H1 (cell line): ENCODE measurements around the gene CPXM2. TPM values are rescaled to one million over a fixed set of nuclear protein-coding genes. Genes with fewer than 3 reads are reported as not detected.

Source experiments
- CTCF ChIA-PET: fragments of 300-600 bp; sonication (Branson Sonifier 250); formaldehyde crosslinking; loops from one replicate; lab custom pipeline; 2021; ENCODE audit not compliant: partially characterized antibody; lab: Charles Lee
- POLR2A ChIA-PET: fragments of 300-600 bp; sonication (Branson Sonifier 250); formaldehyde crosslinking; loops from one replicate; lab custom pipeline; 2021; ENCODE audit warnings: inconsistent platforms; ENCODE audit not compliant: partially characterized antibody; lab: Charles Lee
- DNase-seq, 2 experiments: peaks; one replicate each; pipeline versions ENCODE4 v3.0.0 to v3.0.0-alpha.2; 2010 to 2022; ENCODE audit warnings: low spot score in 2 of 2, low read depth in 1 of 2, mixed read lengths in 1 of 2
- FAIRE-seq: peaks from 2 replicates; lab custom pipeline; 2011; peaks lifted over from hg19 to GRCh38; lab: Jason Lieb, UNC
- H2AFZ ChIP-seq: 2 replicates; pipeline ENCODE4 v1.8.1; 2012; ENCODE audit warnings: low read length, inconsistent platforms
- H2AK5ac ChIP-seq: 2 replicates; pipeline ENCODE4 v1.6.1; 2013; ENCODE audit warnings: low read depth, low read length
- H2BK120ac ChIP-seq: replicated peaks from 2 replicates; pipeline ENCODE3; 2013; ENCODE audit warnings: low read depth, low read length, inconsistent platforms
- H2BK12ac ChIP-seq: 2 replicates; pipeline ENCODE4 v1.6.1; 2013; ENCODE audit warnings: low read depth, low read length
- H2BK15ac ChIP-seq: 2 replicates; pipeline ENCODE4 v1.6.1; 2013; ENCODE audit warnings: low read length
- H2BK20ac ChIP-seq: 2 replicates; pipeline ENCODE4 v1.6.1; 2013; ENCODE audit warnings: low read length
- H2BK5ac ChIP-seq: 2 replicates; pipeline ENCODE4 v1.6.1; 2013; ENCODE audit warnings: low read depth, low read length
- H3K14ac ChIP-seq: 2 replicates; pipeline ENCODE4 v1.6.1; 2013; ENCODE audit warnings: inconsistent platforms; ENCODE audit not compliant: insufficient read length
- H3K18ac ChIP-seq: 2 replicates; pipeline ENCODE4 v1.6.1; 2013; ENCODE audit warnings: low read length; ENCODE audit errors: extremely low read depth
- H3K23ac ChIP-seq: 2 replicates; pipeline ENCODE4 v1.6.1; 2013; ENCODE audit warnings: inconsistent platforms; ENCODE audit not compliant: insufficient read length
- H3K23me2 ChIP-seq: 2 replicates; pipeline ENCODE4 v1.6.1; 2013; ENCODE audit warnings: low read depth, low read length
- H3K27ac ChIP-seq: 2 replicates; pipeline ENCODE4 v1.6.1; 2011; ENCODE audit warnings: low read depth, low read length, inconsistent platforms
- H3K27me3 ChIP-seq, 4 experiments: replicated peaks in 1 of 4; 1 replicate in 1 of 4; 2 replicates in 3 of 4; pipeline versions ENCODE4 v1.6.1 to v1.8.1; 2011 to 2013; ENCODE audit warnings: low read length in 3 of 4, mild to moderate bottlenecking in 3 of 4, inconsistent platforms in 2 of 4, mixed read lengths in 2 of 4, moderate library complexity in 1 of 4; ENCODE audit not compliant: control insufficient read depth in 3 of 4, insufficient read depth in 3 of 4; ENCODE audit errors: extremely low read depth in 1 of 4
- H3K36me3 ChIP-seq, 4 experiments: 2 replicates each; pipeline versions ENCODE4 v1.6.1 to v1.8.1; 2011 to 2013; ENCODE audit warnings: mild to moderate bottlenecking in 4 of 4, low read length in 3 of 4, moderate library complexity in 2 of 4, control low read depth in 1 of 4, inconsistent platforms in 1 of 4; ENCODE audit not compliant: insufficient read depth in 4 of 4, control insufficient read depth in 2 of 4
- H3K4ac ChIP-seq: replicated peaks from 2 replicates; pipeline ENCODE3; 2013; ENCODE audit warnings: low read length, low read depth, mixed read lengths, inconsistent platforms; ENCODE audit not compliant: insufficient read length
- H3K4me1 ChIP-seq, 4 experiments: replicated peaks in 1 of 4; 1 replicate in 1 of 4; 2 replicates in 3 of 4; pipeline versions ENCODE4 v1.6.1 to v1.8.1; 2011 to 2013; ENCODE audit warnings: low read length in 3 of 4, inconsistent platforms in 2 of 4, mixed read lengths in 1 of 4; ENCODE audit not compliant: insufficient read depth in 4 of 4, control insufficient read depth in 3 of 4
- H3K4me2 ChIP-seq, 2 experiments: 2 replicates each; pipeline versions ENCODE4 v1.6.1 to v1.8.1; 2011 to 2013; ENCODE audit warnings: low read depth in 2 of 2, low read length in 2 of 2, control low read depth in 1 of 2, inconsistent platforms in 1 of 2, mild to moderate bottlenecking in 1 of 2; ENCODE audit not compliant: insufficient read depth in 1 of 2
- H3K4me3 ChIP-seq, 4 experiments: fragments of 200-600, 300-600 bp in 1 of 4; sonication (generic), shearing (Covaris generic), sonication (Bioruptor Twin) in 1 of 4; 2 replicates each; pipeline versions ENCODE4 v1.5.1 to v1.8.1; 2011 to 2016; ENCODE audit warnings: low read length in 4 of 4, low read depth in 3 of 4, control low read depth in 2 of 4, inconsistent platforms in 2 of 4, mild to moderate bottlenecking in 2 of 4, mixed read lengths in 1 of 4, moderate library complexity in 1 of 4; ENCODE audit not compliant: insufficient read depth in 2 of 4; ENCODE audit errors: extremely low read depth in 1 of 4
- H3K56ac ChIP-seq: replicated peaks from 2 replicates; pipeline ENCODE3; 2013; ENCODE audit warnings: low read depth, mild to moderate bottlenecking, mixed read lengths, low read length, inconsistent platforms; ENCODE audit not compliant: insufficient read length
- H3K79me1 ChIP-seq: 2 replicates; pipeline ENCODE4 v1.6.1; 2013; ENCODE audit warnings: low read depth, low read length, control low read depth
- H3K79me2 ChIP-seq, 2 experiments: 2 replicates each; pipeline versions ENCODE4 v1.6.1 to v1.8.1; 2012 to 2013; ENCODE audit warnings: low read length in 2 of 2, mild to moderate bottlenecking in 2 of 2, inconsistent platforms in 1 of 2; ENCODE audit not compliant: insufficient read depth in 2 of 2, control insufficient read depth in 1 of 2
- H3K9ac ChIP-seq, 4 experiments: replicated peaks in 1 of 4; 1 replicate in 1 of 4; 2 replicates in 3 of 4; pipeline versions ENCODE4 v1.6.1 to v1.8.1; 2011 to 2013; ENCODE audit warnings: low read depth in 3 of 4, low read length in 3 of 4, control low read depth in 2 of 4, mild to moderate bottlenecking in 2 of 4, moderate library complexity in 2 of 4, inconsistent platforms in 1 of 4; ENCODE audit errors: extremely low read depth in 1 of 4
- H3K9me3 ChIP-seq, 2 experiments: 2 replicates each; pipeline versions ENCODE4 v1.6.1 to v1.8.1; 2012 to 2013; ENCODE audit warnings: mild to moderate bottlenecking in 2 of 2, moderate library complexity in 2 of 2, control low read depth in 1 of 2, inconsistent platforms in 1 of 2, low read depth in 1 of 2, low read length in 1 of 2, mixed read lengths in 1 of 2; ENCODE audit not compliant: insufficient read depth in 2 of 2
- H4K20me1 ChIP-seq, 2 experiments: replicated peaks in 1 of 2; 2 replicates each; pipeline versions ENCODE3 to v1.8.1; 2011 to 2013; ENCODE audit warnings: inconsistent platforms in 2 of 2, low read length in 2 of 2, mild to moderate bottlenecking in 1 of 2; ENCODE audit not compliant: insufficient read depth in 2 of 2, control insufficient read depth in 1 of 2
- H4K5ac ChIP-seq: 2 replicates; pipeline ENCODE4 v1.6.1; 2013; ENCODE audit warnings: low read length, low read depth, mixed read lengths, inconsistent platforms; ENCODE audit not compliant: insufficient read length
- H4K8ac ChIP-seq: 2 replicates; pipeline ENCODE4 v1.8.0; 2013; ENCODE audit warnings: mild to moderate bottlenecking, moderate library complexity, low read length, inconsistent platforms; ENCODE audit not compliant: insufficient read depth; ENCODE audit errors: extremely low read depth
- H4K91ac ChIP-seq: replicated peaks from 2 replicates; pipeline ENCODE3; 2013; ENCODE audit warnings: low read length, mixed read lengths, inconsistent platforms; ENCODE audit not compliant: insufficient read length
- CEBPB ChIP-seq: IDR thresholded peaks from 2 replicates; pipeline ENCODE4 v1.6.1; 2012; ENCODE audit warnings: low read depth, low read length
- CTCF ChIP-seq, 3 experiments: IDR thresholded peaks; 1 replicate in 2 of 3; 2 replicates in 1 of 3; pipeline versions ENCODE4 v1.5.1 to v1.6.1; 2011; ENCODE audit warnings: low read length in 3 of 3, mild to moderate bottlenecking in 3 of 3, inconsistent platforms in 2 of 3, low read depth in 1 of 3, moderate library complexity in 1 of 3; ENCODE audit not compliant: insufficient read depth in 1 of 3; ENCODE audit errors: control extremely low read depth in 1 of 3
- KDM1A ChIP-seq: fragments of 200-600, 300-600 bp; sonication (generic); IDR thresholded peaks from 2 replicates; pipeline ENCODE4 v1.7.1; 2016; ENCODE audit warnings: mild to moderate bottlenecking, low read length, borderline replicate concordance
- NRF1 ChIP-seq: IDR thresholded peaks from 2 replicates; pipeline ENCODE4 v1.6.1; 2011; ENCODE audit warnings: mild to moderate bottlenecking, low read depth, low read length, improper control_type of control experiment
- SP1 ChIP-seq: IDR thresholded peaks from 2 replicates; pipeline ENCODE4 v1.6.1; 2011; ENCODE audit warnings: low read depth, low read length
- TAF1 ChIP-seq: IDR thresholded peaks from 2 replicates; pipeline ENCODE4 v1.6.1; 2011; ENCODE audit warnings: mild to moderate bottlenecking, low read depth, low read length
- WGBS, 2 experiments: shearing (Covaris generic) in 1 of 2; methylation state at CpG; one replicate each; pipeline versions ENCODE4 v1.1.6 to v1.1.7; 2013 to 2015; ENCODE audit warnings: low lambda C conversion rate in 2 of 2, mixed read lengths in 2 of 2, inconsistent platforms in 1 of 2, low coverage in 1 of 2, missing lambda C conversion rate in 1 of 2; ENCODE audit not compliant: insufficient replicate concordance in 2 of 2, insufficient coverage in 1 of 2, insufficient read length in 1 of 2; ENCODE audit errors: extremely low coverage in 1 of 2, missing lambda C conversion rate in 1 of 2; 5-methylcytosine and 5-hydroxymethylcytosine counted together
- polyA plus RNA-seq, 7 experiments: library from polyadenylated mRNA; depleted of rRNA in 3 of 7; stranded (reverse) in 5 of 7; unstranded in 2 of 7; fragments of >200 nt in 5 of 7; fragments of 200-250 nt in 2 of 7; gene quantifications; 1 replicate in 5 of 7; 2 replicates in 1 of 7; 4 replicates in 1 of 7; pipeline versions ENCODE4 v1.2.1 to v1.2.3, GENCODE V29; 2011 to 2013; ENCODE audit warnings: missing spikeins in 2 of 7, mixed read lengths in 2 of 7
- total RNA-seq: library from RNA; stranded (reverse); fragmentation: NEBNext Ultra II Directional; extraction: Animal tissue kit (Norgen Biotek cat#: 25700); gene quantifications from 2 replicates; pipeline ENCODE4 v1.2.1, GENCODE V29; 2021

The CPXM2 gene
- total and polyA plus RNA-seq, 2 of the 8 experiments (the other 6 are each of a cell fraction or from before 2014, with no cell fraction given): 2.4 to 2.9 TPM

- Histone ChIP-seq H3K4me3 (no peak overlapping the region), H3K79me2 (no peaks in the 10 kb centered on the region), H3K36me3 (no peaks in the 10 kb centered on the region), H3K4me1 (peaks cover 0 to 11% (median 3%) of the 10 kb centered on the region in 4 experiments; a peak in 6 of 7 replicates), H2BK5ac (no peak overlapping the region), H3K14ac (no peak overlapping the region), H3K23ac (no peak overlapping the region), H3K23me2 (no peaks in the 10 kb centered on the region), H2AFZ (no peak overlapping the region), H3K27me3 (no peaks in the 10 kb centered on the region), H2BK20ac (no peak overlapping the region), H3K9ac (no peak overlapping the region), H3K79me1 (no peaks in the 10 kb centered on the region), H2BK120ac (no peak overlapping the region), H3K9me3 (no peaks in the 10 kb centered on the region), H2BK15ac (no peak overlapping the region), H3K56ac (no peak overlapping the region), H2BK12ac (no peak overlapping the region), H3K27ac (no peak overlapping the region), H3K4ac (no peak overlapping the region), H4K20me1 (no peaks in the 10 kb centered on the region), H3K4me2 (no peak overlapping the region), H4K5ac (no peak overlapping the region), H4K91ac (no peak overlapping the region), H4K8ac (no peak overlapping the region), H3K18ac (no peak overlapping the region), H2AK5ac (no peak overlapping the region)
- peak in 1 of 2 experiments; percentile 32 for DNase-seq
- CTCF ChIA-PET: interaction anchor here (0.6 to 3.1 kb wide), 24 partner anchors 10 to 321 kb away, joined by 3 to 17 read pairs (median 4); no protein-coding TSS in a partner anchor
- FAIRE-seq: no peak
- WGBS, 2 experiments: 95% methylated on average over 6 of the region's 6 CpGs; no CpG with 5 or more reads in 1 of the 2 experiments
- POLR2A ChIA-PET: no interaction called here
- TF ChIP-seq NRF1 (no peak), CEBPB (no peak), KDM1A (no peak), CTCF (IDR thresholded peaks at IDR 0.05; ENCODE audit: control extremely low read depth in 1 of 3, insufficient read depth in 1 of 3, low read depth in 1 of 3, low read length in 3 of 3) (no peak), TAF1 (no peak), SP1 (no peak)
These were observed 25.7 kb downstream of the CPXM2 start for GRCh38 chr10:123865880-123866279.
